GM23248 (cell line): ENCODE data around the gene TBC1D22A. TPM values are rescaled to one million over a fixed set of nuclear protein-coding genes. Genes with fewer than 3 reads are reported as not detected.

Experiments used
- DNase-seq: peaks from one replicate; pipeline ENCODE4 v3.0.0-alpha.2; 2015
- H2AFZ ChIP-seq: fragments of 200-600 bp; sonication (generic); 2 replicates; pipeline ENCODE4 v1.6.1; 2016; ENCODE audit warnings: antibody characterized with exemption
- H3F3A ChIP-seq: fragments of 200-600 bp; sonication (generic); 2 replicates; pipeline ENCODE4 v1.6.1; 2016; ENCODE audit warnings: mild to moderate bottlenecking, antibody characterized with exemption, mixed run types; ENCODE audit not compliant: insufficient read depth
- H3K27ac ChIP-seq: fragments of 200-600 bp; sonication (generic); 2 replicates; pipeline ENCODE4 v1.5.1; 2016; ENCODE audit warnings: mild to moderate bottlenecking
- H3K27me3 ChIP-seq: fragments of 200-600 bp; sonication (generic); replicated peaks from 2 replicates; pipeline ENCODE4 v1.6.1; 2016; ENCODE audit warnings: mild to moderate bottlenecking; ENCODE audit not compliant: insufficient read depth
- H3K36me3 ChIP-seq: fragments of 200-600 bp; sonication (generic); 2 replicates; pipeline ENCODE4 v1.6.1; 2016; ENCODE audit warnings: low read depth, mild to moderate bottlenecking
- H3K4me1 ChIP-seq: fragments of 200-600 bp; sonication (generic); 2 replicates; pipeline ENCODE4 v1.6.1; 2016; ENCODE audit warnings: mild to moderate bottlenecking; ENCODE audit not compliant: insufficient read depth
- H3K4me2 ChIP-seq: fragments of 200-600 bp; sonication (generic); one replicate; pipeline ENCODE4 v1.6.1; 2016; ENCODE audit warnings: mild to moderate bottlenecking; ENCODE audit not compliant: unreplicated experiment
- H3K4me3 ChIP-seq: fragments of 200-600 bp; sonication (generic); 2 replicates; pipeline ENCODE4 v1.5.1; 2016; ENCODE audit warnings: mild to moderate bottlenecking
- H3K79me2 ChIP-seq: fragments of 200-600 bp; sonication (generic); 2 replicates; pipeline ENCODE4 v1.6.1; 2016; ENCODE audit warnings: mild to moderate bottlenecking; ENCODE audit not compliant: insufficient read depth
- H3K9ac ChIP-seq: fragments of 200-600 bp; sonication (generic); 2 replicates; pipeline ENCODE4 v1.6.1; 2016; ENCODE audit warnings: mild to moderate bottlenecking
- H3K9me2 ChIP-seq: fragments of 200-600 bp; sonication (generic); 2 replicates; pipeline ENCODE4 v1.6.1; 2016; ENCODE audit warnings: mixed run types, mild to moderate bottlenecking, moderate library complexity; ENCODE audit not compliant: insufficient read depth
- H3K9me3 ChIP-seq: fragments of 200-600 bp; sonication (generic); one replicate; pipeline ENCODE4 v1.6.1; 2017; ENCODE audit warnings: low read depth
- H4K20me1 ChIP-seq: fragments of 200-600 bp; sonication (generic); 2 replicates; pipeline ENCODE4 v1.6.0; 2016; ENCODE audit not compliant: insufficient read depth
- EZH2 ChIP-seq: fragments of 200-600 bp; sonication (generic); IDR thresholded peaks from 2 replicates; pipeline ENCODE4 v1.6.1; 2018; ENCODE audit warnings: antibody characterized with exemption, mild to moderate bottlenecking; ENCODE audit not compliant: insufficient read depth, poor library complexity, severe bottlenecking
- EZH2phosphoT487 ChIP-seq: fragments of 200-600 bp; sonication (generic); IDR thresholded peaks from 2 replicates; pipeline ENCODE4 v1.6.1; 2018; ENCODE audit warnings: antibody characterized with exemption, moderate library complexity, mild to moderate bottlenecking, low read depth; ENCODE audit not compliant: insufficient read depth
- WGBS, 2 experiments: methylation state at CpG; one replicate each; pipeline ENCODE4 v1.1.6; 2015 to 2017; ENCODE audit warnings: low lambda C conversion rate in 2 of 2, low coverage in 1 of 2; ENCODE audit errors: missing lambda C conversion rate in 2 of 2; 5-methylcytosine and 5-hydroxymethylcytosine counted together
- in situ Hi-C: fragments of 300-500 bp; cut with MboI; formaldehyde crosslinking; loops from 2 replicates; pipeline ENCODE4 v1.15.0; 2020
- polyA plus RNA-seq: library from polyadenylated mRNA; unstranded; fragments of >200 nt; fragmentation: Nextera tagmentation; extraction: Ambion mirVana; gene quantifications from 2 replicates; pipeline ENCODE4 v1.2.1, GENCODE V29; 2016
- total RNA-seq: library from RNA; depleted of rRNA; stranded (reverse); fragments of >200 nt; shearing (Covaris generic); gene quantifications from 2 replicates; pipeline ENCODE4 v1.2.3, GENCODE V29; 2014

TBC1D22A gene
- total and polyA plus RNA-seq, 2 experiments from 2014 or later, result 12.3 to 16.9 TPM

- H3K79me2 ChIP-seq, result no peaks in the 10 kb centered on the region
- no peaks in the 10 kb centered on the region for H4K20me1 ChIP-seq
- H3K4me2 ChIP-seq, result no peak overlapping the region
- no peak overlapping the region for H2AFZ ChIP-seq
- H3K9me2 ChIP-seq, result no peaks in the 10 kb centered on the region
- TF ChIP-seq EZH2 (no peak), EZH2phosphoT487 (no peak)
- H3K4me1 ChIP-seq, result no peaks in the 10 kb centered on the region
- H3K27me3 ChIP-seq, result no peaks in the 10 kb centered on the region
- H3K27ac ChIP-seq, result no peak overlapping the region
- in situ Hi-C loops, result no loop called here
- no peaks in the 10 kb centered on the region for H3F3A ChIP-seq
- DNase-seq, result no peak
- no peak overlapping the region for H3K4me3 ChIP-seq
- peaks cover 10% of the 10 kb centered on the region; the same call in 1 of the 2 replicates for H3K36me3 ChIP-seq
- WGBS, 2 experiments, result 96 to 98% methylated on average over 4 of the region's 4 CpGs
- H3K9me3 ChIP-seq, result no peaks in the 10 kb centered on the region
- H3K9ac ChIP-seq, result no peak overlapping the region
These were observed 134.8 kb downstream of the TBC1D22A start for GRCh38 chr22:46897246-46897623.

- no peak overlapping the region for H2AFZ ChIP-seq
- no peaks in the 10 kb centered on the region for H3K79me2 ChIP-seq
- WGBS, 2 experiments, result 97% methylated on average over 5 of the region's 5 CpGs
- H4K20me1 ChIP-seq, result no peaks in the 10 kb centered on the region
- H3K4me1 ChIP-seq, result no peaks in the 10 kb centered on the region
- H3F3A ChIP-seq, result no peaks in the 10 kb centered on the region
- no peaks in the 10 kb centered on the region for H3K9me3 ChIP-seq
- in situ Hi-C loops, result no loop called here
- no peak overlapping the region for H3K9ac ChIP-seq
- H3K27me3 ChIP-seq, result no peaks in the 10 kb centered on the region
- peaks cover 4% of the 10 kb centered on the region; the same call in 1 of the 2 replicates for H3K36me3 ChIP-seq
- H3K27ac ChIP-seq, result no peak overlapping the region
- H3K9me2 ChIP-seq, result no peaks in the 10 kb centered on the region
- TF ChIP-seq EZH2, result no peak
- TF ChIP-seq EZH2phosphoT487, result no peak
- H3K4me3 ChIP-seq, result no peak overlapping the region
- no peak for DNase-seq
- H3K4me2 ChIP-seq, result no peak overlapping the region
These were observed 138.1 kb downstream of the TBC1D22A start for GRCh38 chr22:46900549-46900948.

DNA sequence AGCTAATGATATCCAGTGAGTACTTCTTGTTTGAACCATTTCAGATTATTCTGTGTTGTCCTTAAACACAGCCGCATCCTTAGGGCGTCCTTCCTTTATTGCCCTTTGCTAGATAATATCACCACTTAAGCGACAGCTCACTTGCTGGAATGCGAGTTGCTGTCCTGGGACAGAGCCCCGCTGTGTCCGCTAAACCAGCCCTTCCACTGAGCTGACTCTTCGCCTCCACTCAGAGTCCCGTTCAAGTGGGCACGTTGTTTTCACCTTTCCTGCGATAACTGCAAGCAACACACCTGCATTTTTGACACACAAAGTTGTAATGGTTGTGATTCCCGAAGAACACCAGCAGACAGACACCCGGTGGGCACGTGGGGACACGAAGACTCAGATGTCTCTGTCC is 140.0 kb downstream of the TBC1D22A start:
- no peak overlapping the region for H3K27ac ChIP-seq
- no peaks in the 10 kb centered on the region for H4K20me1 ChIP-seq
- H3K4me3 ChIP-seq, result no peak overlapping the region
- no peaks in the 10 kb centered on the region for H3K27me3 ChIP-seq
- H3K4me1 ChIP-seq, result no peaks in the 10 kb centered on the region
- TF ChIP-seq EZH2 (no peak), EZH2phosphoT487 (no peak)
- no peak overlapping the region for H2AFZ ChIP-seq
- H3K79me2 ChIP-seq, result no peaks in the 10 kb centered on the region
- DNase-seq, result no peak
- no peaks in the 10 kb centered on the region for H3K36me3 ChIP-seq
- H3K4me2 ChIP-seq, result no peak overlapping the region
- no peaks in the 10 kb centered on the region for H3K9me3 ChIP-seq
- 97 to 98% methylated on average over 14 of the region's 14 CpGs for WGBS, 2 experiments
- no peaks in the 10 kb centered on the region for H3K9me2 ChIP-seq
- no peaks in the 10 kb centered on the region for H3F3A ChIP-seq
- H3K9ac ChIP-seq, result no peak overlapping the region
- in situ Hi-C loops, result no loop called here

- H4K20me1 ChIP-seq, result no peaks in the 10 kb centered on the region
- H3K4me1 ChIP-seq, result no peaks in the 10 kb centered on the region
- H3K9ac ChIP-seq, result no peak overlapping the region
- H3K36me3 ChIP-seq, result no peaks in the 10 kb centered on the region
- no peak for DNase-seq
- no peaks in the 10 kb centered on the region for H3F3A ChIP-seq
- no peaks in the 10 kb centered on the region for H3K9me3 ChIP-seq
- H3K79me2 ChIP-seq, result no peaks in the 10 kb centered on the region
- H3K4me3 ChIP-seq, result no peak overlapping the region
- 95 to 98% methylated on average over 27 to 29 of the region's 29 CpGs for WGBS, 2 experiments
- TF ChIP-seq EZH2phosphoT487, result no peak
- TF ChIP-seq EZH2, result no peak
- no peaks in the 10 kb centered on the region for H3K9me2 ChIP-seq
- H3K4me2 ChIP-seq, result no peak overlapping the region
- in situ Hi-C loops, result no loop called here
- H3K27ac ChIP-seq, result no peak overlapping the region
- no peak overlapping the region for H2AFZ ChIP-seq
- H3K27me3 ChIP-seq, result no peaks in the 10 kb centered on the region
These were observed 140.8 kb downstream of the TBC1D22A start for GRCh38 chr22:46902998-46903916.
